Natural killer cell treated with Interleukin-12 subunit alpha and Interleukin-12 subunit beta and Interleukin-15 and Interleukin-18, amount 100 ng/mL, for 72 hours (primary cell): ENCODE results near the gene TEKT5. TPM values are rescaled to one million over a fixed set of nuclear protein-coding genes. Genes with fewer than 3 reads are reported as not detected.
A peak's percentile ranks its signal among the peaks of the same experiment; 100 is the strongest.

Experiments used
- ATAC-seq, 2 donors: fragments of 150-1000 bp; cut with Tn5 transposase in 1 of 2; sonication (Bioruptor Pico), chemical (Tn5 transposase) in 1 of 2; 2 replicates each; pipeline ENCODE4 v1.10.0; 2021
- DNase-seq: peaks from one replicate; pipeline ENCODE4 v3.0.0; 2022; ENCODE audit warnings: low spot score
- H3K27ac Mint-ChIP-seq, 2 donors: 1 replicate in 1 of 2; 2 replicates in 1 of 2; pipeline ENCODE4 v1.8.0; 2022; ENCODE audit warnings: mixed read lengths in 2 of 2, mild to moderate bottlenecking in 1 of 2, moderate library complexity in 1 of 2
- H3K27me3 Mint-ChIP-seq, 2 donors: 1 replicate in 1 of 2; 2 replicates in 1 of 2; pipeline ENCODE4 v1.8.0; 2022; ENCODE audit warnings: mixed read lengths in 2 of 2
- H3K36me3 Mint-ChIP-seq: one replicate; pipeline ENCODE4 v1.8.0; 2022; ENCODE audit warnings: mixed read lengths
- H3K4me1 Mint-ChIP-seq, 2 donors: 1 replicate in 1 of 2; 2 replicates in 1 of 2; pipeline ENCODE4 v1.8.0; 2022; ENCODE audit warnings: low read depth in 2 of 2, mixed read lengths in 2 of 2, mild to moderate bottlenecking in 1 of 2
- H3K4me3 Mint-ChIP-seq: one replicate; pipeline ENCODE4 v1.8.0; 2022; ENCODE audit warnings: mixed read lengths
- H3K9me3 Mint-ChIP-seq: 2 replicates; pipeline ENCODE4 v1.8.0; 2022; ENCODE audit warnings: mixed read lengths
- total RNA-seq, 2 donors: library from RNA; stranded (reverse); gene quantifications; one replicate each; pipeline ENCODE4 v1.2.3, GENCODE V29; 2022

TEKT5 gene
- total RNA-seq, 2 donors from 2014 or later = 0.28 TPM; not detected in 1

DNA sequence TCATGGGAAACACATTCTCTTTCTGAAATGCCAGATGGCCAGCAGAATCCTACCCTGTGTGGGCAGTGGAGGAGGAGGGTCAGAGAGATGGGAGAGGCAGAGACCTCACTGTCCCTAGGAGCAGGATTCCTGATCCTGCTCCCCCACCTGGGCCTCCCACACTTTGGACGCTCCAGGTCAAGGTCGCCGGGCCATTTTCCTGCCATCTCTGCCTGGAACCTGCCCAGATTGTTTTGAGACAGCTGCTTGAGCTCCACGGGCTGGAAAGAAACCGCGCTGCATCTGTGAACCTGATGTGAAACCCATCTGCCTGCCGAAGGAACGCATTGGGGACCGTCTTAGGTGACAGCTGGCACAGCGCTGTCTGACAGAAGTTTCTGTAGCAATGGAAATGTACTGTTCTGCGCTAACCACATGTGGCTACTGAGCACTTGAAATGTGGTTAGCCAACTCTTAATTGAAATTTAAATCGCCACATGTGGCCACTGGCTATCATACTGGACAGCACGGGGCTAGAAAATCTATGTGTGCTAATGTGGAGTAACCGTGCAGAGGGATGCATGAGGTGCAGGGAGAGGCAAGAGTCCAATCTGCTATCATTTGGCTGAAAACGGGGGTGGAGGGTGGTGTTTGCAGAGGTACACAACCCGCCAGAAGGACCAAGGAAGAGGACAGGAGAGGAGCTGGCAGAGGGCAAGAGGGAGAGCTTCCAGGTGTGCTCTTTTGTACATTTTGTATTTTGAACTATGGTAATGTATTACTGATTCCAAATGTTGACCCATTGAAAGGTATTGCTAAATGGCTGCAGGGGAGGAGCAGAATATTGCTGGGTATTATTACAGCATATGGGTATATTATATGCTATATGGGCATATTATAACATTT is 33.5 kb upstream of the TEKT5 start:
- H3K27ac Mint-ChIP-seq = no peak overlapping the region
- H3K9me3 Mint-ChIP-seq = peaks cover under 1% of the 10 kb centered on the region
- DNase-seq (no peak), ATAC-seq (no peak)
- H3K4me3 Mint-ChIP-seq = no peak overlapping the region
- peaks cover 0 to 7% of the 10 kb centered on the region in 2 donors for H3K27me3 Mint-ChIP-seq
- no peaks in the 10 kb centered on the region for H3K4me1 Mint-ChIP-seq
- H3K36me3 Mint-ChIP-seq = peaks cover 2% of the 10 kb centered on the region

DNA sequence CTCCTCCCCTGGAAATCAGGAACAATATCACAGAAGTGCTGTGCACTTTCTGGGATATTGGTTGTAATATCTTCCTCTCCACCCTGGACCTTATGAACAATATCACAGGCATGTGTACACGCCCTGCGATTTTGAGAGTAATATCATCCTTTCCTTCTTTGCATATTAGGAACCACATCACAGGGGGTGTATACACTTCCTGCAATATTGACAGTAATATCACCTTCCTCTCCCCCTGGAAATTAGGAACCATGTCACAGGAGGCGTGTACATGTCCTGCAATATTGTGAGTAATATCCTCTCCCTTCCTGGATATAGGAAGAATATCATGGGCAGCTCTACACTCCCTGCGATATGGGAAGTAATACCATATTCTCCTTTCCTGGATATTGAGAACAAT is 14.2 kb upstream of the TEKT5 start:
- H3K27ac Mint-ChIP-seq = no peak overlapping the region
- H3K4me3 Mint-ChIP-seq = no peak overlapping the region
- DNase-seq (no peak), ATAC-seq (no peak)
- H3K27me3 Mint-ChIP-seq = peaks cover 7% of the 10 kb centered on the region in 2 donors
- H3K9me3 Mint-ChIP-seq = no peaks in the 10 kb centered on the region
- H3K4me1 Mint-ChIP-seq = no peaks in the 10 kb centered on the region
- H3K36me3 Mint-ChIP-seq = no peaks in the 10 kb centered on the region

DNA sequence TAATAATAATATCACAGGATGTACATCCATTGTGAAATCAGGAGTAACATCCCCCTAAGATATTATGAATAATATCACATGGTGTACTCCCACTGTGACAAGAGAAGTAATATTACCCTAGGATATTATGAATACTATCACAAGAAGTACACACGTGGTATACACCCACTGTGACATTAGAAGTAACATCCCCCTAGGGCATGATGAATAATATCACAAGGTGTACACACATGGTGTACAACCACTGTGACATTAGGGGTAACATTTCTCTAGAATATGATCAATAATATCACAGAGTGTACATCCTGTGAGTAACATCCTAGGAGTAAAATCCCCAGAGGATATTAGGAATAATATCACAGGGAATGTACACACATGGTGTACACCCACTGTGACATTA is 5.0 kb upstream of the TEKT5 start:
- Mint-ChIP-seq H3K27me3 (no peaks in the 10 kb centered on the region), H3K36me3 (no peaks in the 10 kb centered on the region), H3K27ac (no peak overlapping the region), H3K4me1 (no peaks in the 10 kb centered on the region), H3K9me3 (no peaks in the 10 kb centered on the region), H3K4me3 (no peak overlapping the region)
- no peak for DNase-seq
- peak; percentile 29 to 39 for ATAC-seq

GRCh38 chr16:10694306-10694705 is 424 bp downstream of the TEKT5 start:
- Mint-ChIP-seq H3K27me3 (peaks cover 0 to 7% of the 10 kb centered on the region in 2 donors), H3K4me3 (no peak overlapping the region), H3K9me3 (no peaks in the 10 kb centered on the region), H3K36me3 (no peaks in the 10 kb centered on the region), H3K4me1 (no peaks in the 10 kb centered on the region), H3K27ac (no peak overlapping the region)
- ATAC-seq (peak in 1 of 2 donors; percentile 49), DNase-seq (no peak)

DNA sequence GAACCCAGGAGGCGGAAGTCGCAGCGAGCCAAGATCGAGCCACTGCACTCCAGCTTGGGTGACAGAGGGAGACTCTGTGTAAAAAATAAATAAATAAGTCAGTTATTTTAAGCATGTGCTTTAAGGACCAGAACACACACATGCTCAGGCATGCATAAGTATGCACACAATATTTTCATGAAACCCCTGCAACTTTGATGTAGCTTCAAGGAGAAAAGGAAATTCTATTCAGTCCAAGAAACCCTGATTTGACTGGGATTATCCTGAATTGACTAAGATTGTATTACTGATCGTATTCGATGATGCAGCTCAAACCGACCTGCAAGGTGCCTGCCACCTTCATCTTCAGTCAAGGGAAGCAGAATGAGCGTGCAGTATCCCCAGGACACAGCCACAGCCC is 841 bp downstream of the TEKT5 start:
- no peak for ATAC-seq
- no peaks in the 10 kb centered on the region for H3K9me3 Mint-ChIP-seq
- H3K36me3 Mint-ChIP-seq = no peaks in the 10 kb centered on the region
- no peaks in the 10 kb centered on the region for H3K4me1 Mint-ChIP-seq
- no peak overlapping the region for H3K27ac Mint-ChIP-seq
- H3K27me3 Mint-ChIP-seq = peaks cover 0 to 7% of the 10 kb centered on the region in 2 donors
- no peak for DNase-seq
- H3K4me3 Mint-ChIP-seq = no peak overlapping the region

DNA sequence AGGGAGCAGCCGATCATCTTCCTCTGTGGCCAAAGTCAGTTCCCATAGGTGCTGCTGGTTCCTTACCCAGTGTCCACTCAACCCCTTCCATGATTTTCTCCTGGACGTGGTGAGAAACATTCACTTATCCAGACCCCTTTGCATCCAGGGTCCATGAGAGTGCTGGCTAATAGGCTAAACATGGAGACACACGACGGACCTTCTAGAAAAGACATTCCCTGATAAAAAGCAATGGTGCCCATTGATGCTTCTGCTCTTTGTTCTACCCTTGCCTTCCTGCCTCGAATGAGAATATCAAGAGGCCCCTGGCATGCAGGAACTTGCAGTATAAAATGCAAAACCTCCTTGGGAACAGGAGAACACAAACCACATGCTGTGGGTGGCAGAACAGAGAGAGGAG is 2.3 kb downstream of the TEKT5 start:
- no peaks in the 10 kb centered on the region for H3K36me3 Mint-ChIP-seq
- DNase-seq (no peak), ATAC-seq (no peak)
- no peaks in the 10 kb centered on the region for H3K4me1 Mint-ChIP-seq
- no peak overlapping the region for H3K27ac Mint-ChIP-seq
- no peaks in the 10 kb centered on the region for H3K9me3 Mint-ChIP-seq
- H3K27me3 Mint-ChIP-seq = peaks cover 0 to 7% of the 10 kb centered on the region in 2 donors
- H3K4me3 Mint-ChIP-seq = no peak overlapping the region

DNA sequence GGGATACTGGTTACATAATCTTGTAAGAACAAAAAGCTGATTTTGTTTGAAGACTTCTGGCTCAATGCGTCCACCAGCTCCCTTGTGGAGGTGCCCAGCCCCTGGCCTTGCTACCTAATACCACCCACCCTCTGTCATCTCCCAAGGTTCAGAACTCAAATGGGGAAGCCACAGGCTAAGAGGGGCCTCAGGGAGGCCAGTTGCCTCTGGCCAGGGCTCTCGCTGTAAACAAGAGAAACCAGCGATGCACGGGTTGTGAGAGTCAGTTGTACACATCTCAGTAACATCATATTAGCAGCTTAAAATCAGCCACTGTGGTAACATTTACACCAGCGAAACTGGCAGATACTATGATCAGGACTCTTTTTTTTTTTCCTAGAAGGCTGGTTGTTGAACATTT is 6.0 kb downstream of the TEKT5 start:
- H3K36me3 Mint-ChIP-seq = no peaks in the 10 kb centered on the region

GRCh38 chr16:10688291-10688690 is 6.4 kb downstream of the TEKT5 start:
- no peaks in the 10 kb centered on the region for H3K36me3 Mint-ChIP-seq
- no peak overlapping the region for H3K4me3 Mint-ChIP-seq
- H3K27me3 Mint-ChIP-seq = peaks cover 7 to 20% of the 10 kb centered on the region in 2 donors
- no peaks in the 10 kb centered on the region for H3K9me3 Mint-ChIP-seq
- ATAC-seq (no peak), DNase-seq (no peak)
- H3K4me1 Mint-ChIP-seq = no peaks in the 10 kb centered on the region
- no peak overlapping the region for H3K27ac Mint-ChIP-seq

More for the DNA sequence above, 6.0 kb downstream of the TEKT5 start:
- Mint-ChIP-seq H3K4me3 (no peak overlapping the region), H3K27ac (no peak overlapping the region), H3K4me1 (no peaks in the 10 kb centered on the region), H3K9me3 (no peaks in the 10 kb centered on the region), H3K27me3 (peaks cover 7 to 20% of the 10 kb centered on the region in 2 donors)
- ATAC-seq = no peak
- DNase-seq = no peak

DNA sequence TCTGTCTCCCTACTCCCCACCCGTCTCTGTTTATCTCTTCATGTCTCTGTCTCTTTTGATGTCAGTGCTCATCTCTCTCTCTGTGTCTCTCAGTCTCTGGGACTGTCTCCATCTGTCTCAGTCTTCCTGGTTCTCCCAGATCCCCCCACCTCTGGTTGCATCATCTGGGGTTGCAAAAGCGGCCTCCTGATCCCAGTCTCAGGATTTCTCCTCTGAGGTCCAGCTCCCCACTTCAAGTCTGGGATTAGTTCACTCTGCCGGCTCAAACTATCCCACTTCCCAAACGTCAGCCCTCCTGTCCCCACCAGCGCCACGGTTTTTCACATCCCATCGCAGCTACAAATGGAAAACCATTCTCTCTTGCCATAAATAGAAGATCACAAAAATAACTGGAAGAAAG is 9.0 kb downstream of the TEKT5 start:
- ATAC-seq (no peak), DNase-seq (no peak)
- H3K4me1 Mint-ChIP-seq = no peaks in the 10 kb centered on the region
- no peaks in the 10 kb centered on the region for H3K9me3 Mint-ChIP-seq
- H3K27me3 Mint-ChIP-seq = peaks cover 4 to 30% of the 10 kb centered on the region in 2 donors
- no peak overlapping the region for H3K4me3 Mint-ChIP-seq
- H3K27ac Mint-ChIP-seq = no peak overlapping the region
- H3K36me3 Mint-ChIP-seq = no peaks in the 10 kb centered on the region

DNA sequence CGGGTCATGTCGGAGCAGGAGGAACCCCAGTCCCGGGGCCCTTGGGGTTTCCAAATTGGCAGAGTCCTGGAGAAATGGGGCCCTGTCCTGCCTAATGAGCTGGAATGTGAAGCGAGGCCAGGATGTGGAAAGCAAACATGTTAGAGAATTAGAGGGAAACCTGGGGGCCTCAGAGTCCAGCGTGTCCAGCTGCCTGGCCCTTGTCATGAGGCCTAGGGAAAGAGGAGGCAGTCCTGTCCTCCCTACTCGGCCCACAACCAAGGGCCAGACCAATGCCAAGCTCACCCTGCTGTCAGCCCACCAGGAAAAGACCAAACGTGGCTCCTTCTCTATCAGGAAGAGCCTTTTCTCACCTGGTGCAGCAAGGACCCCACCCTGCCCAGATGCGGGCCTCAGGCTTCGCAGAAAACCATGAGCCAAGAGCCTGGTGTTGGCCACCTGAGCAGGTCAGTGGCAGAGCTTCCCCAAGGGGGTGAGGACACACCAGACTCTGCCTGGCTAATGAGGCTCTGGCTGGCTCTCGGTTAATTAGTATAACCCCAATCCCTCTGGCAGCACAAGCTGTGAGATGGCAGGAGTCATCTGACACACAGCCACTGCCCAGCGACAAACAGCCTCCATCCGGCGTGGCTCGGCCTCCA is 10.1 kb downstream of the TEKT5 start:
- H3K9me3 Mint-ChIP-seq = no peaks in the 10 kb centered on the region
- peak; percentile 40 to 41 for ATAC-seq
- no peak overlapping the region for H3K27ac Mint-ChIP-seq
- H3K4me1 Mint-ChIP-seq = no peaks in the 10 kb centered on the region
- DNase-seq = no peak
- H3K36me3 Mint-ChIP-seq = no peaks in the 10 kb centered on the region
- H3K27me3 Mint-ChIP-seq = peaks cover 2 to 30% of the 10 kb centered on the region in 2 donors
- H3K4me3 Mint-ChIP-seq = no peak overlapping the region

GRCh38 chr16:10683170-10683569 is 11.6 kb downstream of the TEKT5 start:
- no peak overlapping the region for H3K27ac Mint-ChIP-seq
- H3K4me3 Mint-ChIP-seq = no peak overlapping the region
- no peak for DNase-seq
- no peaks in the 10 kb centered on the region for H3K9me3 Mint-ChIP-seq
- peaks cover 2 to 30% of the 10 kb centered on the region in 2 donors for H3K27me3 Mint-ChIP-seq
- no peaks in the 10 kb centered on the region for H3K36me3 Mint-ChIP-seq
- ATAC-seq = no peak
- no peaks in the 10 kb centered on the region for H3K4me1 Mint-ChIP-seq

GRCh38 chr16:10682604-10683003 is 12.1 kb downstream of the TEKT5 start:
- ATAC-seq = no peak
- Mint-ChIP-seq H3K36me3 (no peaks in the 10 kb centered on the region), H3K4me1 (no peaks in the 10 kb centered on the region), H3K9me3 (no peaks in the 10 kb centered on the region), H3K27me3 (peaks cover 4 to 30% of the 10 kb centered on the region in 2 donors), H3K4me3 (no peak overlapping the region), H3K27ac (no peak overlapping the region)
- no peak for DNase-seq

DNA sequence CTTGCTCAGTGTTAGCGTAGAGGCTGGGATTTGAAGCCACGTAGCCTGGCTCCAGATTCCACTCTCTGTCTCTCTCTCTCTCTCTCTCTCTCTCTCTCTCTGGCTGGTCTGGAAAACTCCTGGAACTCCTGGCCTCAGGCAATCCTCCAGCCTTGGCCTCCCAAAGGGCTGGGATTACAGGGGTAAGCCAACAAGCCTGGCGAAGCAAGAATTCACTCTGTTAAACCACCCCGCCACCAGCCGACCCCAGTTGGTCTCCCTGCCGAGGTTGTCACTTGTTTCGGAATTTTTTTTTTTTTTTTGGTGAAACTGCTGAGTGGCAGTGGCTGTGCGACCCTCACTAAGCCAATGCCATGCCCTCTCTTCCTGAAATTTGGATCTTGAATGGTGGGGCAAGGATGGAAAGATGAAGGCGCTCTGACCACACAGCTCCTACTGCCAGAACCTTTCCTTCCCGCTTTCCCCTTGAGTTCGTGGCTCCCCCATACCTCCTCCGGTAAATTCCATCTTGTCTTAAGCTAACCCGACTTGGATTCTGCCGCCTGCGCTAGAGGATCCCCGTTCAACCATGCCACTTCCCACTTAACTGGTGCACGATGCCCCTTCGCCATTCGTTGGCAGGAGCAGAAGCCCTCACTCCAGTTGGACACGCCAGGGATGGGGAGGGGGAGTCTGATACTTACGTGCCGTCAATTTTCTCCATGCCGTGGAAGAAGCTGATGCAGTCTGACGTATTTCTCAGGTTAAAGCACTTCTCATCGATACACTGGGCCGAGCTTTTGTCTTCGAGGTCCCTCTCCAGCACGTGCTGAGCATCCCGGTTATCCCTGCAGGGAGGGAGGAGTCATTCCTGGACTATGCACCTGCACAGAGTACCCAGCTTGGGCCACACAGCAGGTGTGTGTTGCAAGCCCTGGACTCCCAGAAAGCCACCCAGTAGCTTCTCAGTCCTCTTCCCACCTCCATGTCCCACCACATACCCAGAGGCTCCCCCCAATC is 13.1 kb downstream of the TEKT5 start:
- Mint-ChIP-seq H3K27me3 (peaks cover 7 to 34% of the 10 kb centered on the region in 2 donors), H3K4me3 (no peak overlapping the region), H3K27ac (no peak overlapping the region), H3K4me1 (no peaks in the 10 kb centered on the region), H3K36me3 (no peaks in the 10 kb centered on the region), H3K9me3 (no peaks in the 10 kb centered on the region)
- DNase-seq (no peak), ATAC-seq (no peak)
